B cell (primary cell): Measurements from ENCODE around the gene ZNF492. TPM values are rescaled to one million over a fixed set of nuclear protein-coding genes. Genes with fewer than 3 reads are reported as not detected.

ENCODE experiments used
- ATAC-seq: fragments of 200-7000 bp; cut with Tn5 transposase; one replicate; pipeline ENCODE4 v1.10.0; 2021; ENCODE audit warnings: low read depth, mild to moderate bottlenecking, moderate number of reproducible peaks, moderate library complexity
- CTCF ChIA-PET: fragments of 350-600 bp; sonication (Branson Sonifier 250); formaldehyde crosslinking; loops from one replicate; lab custom pipeline; 2021; ENCODE audit warnings: antibody characterized with exemption, inconsistent platforms; lab: Charles Lee
- POLR2A ChIA-PET: fragments of 350-600 bp; sonication (Branson Sonifier 250); formaldehyde crosslinking; loops from one replicate; lab custom pipeline; 2021; ENCODE audit warnings: antibody characterized with exemption; lab: Charles Lee
- DNase-seq: peaks from one replicate; pipeline ENCODE4 v3.0.0; 2013
- H2AFZ ChIP-seq: 2 replicates; pipeline ENCODE4 v1.6.1; 2012; ENCODE audit warnings: mild to moderate bottlenecking, low read depth, low read length; ENCODE audit not compliant: insufficient read depth, poor library complexity, severe bottlenecking
- H3K27ac ChIP-seq, 2 donors: 1 replicate in 1 of 2; 2 replicates in 1 of 2; pipeline ENCODE4 v1.5.1; 2012 to 2013; ENCODE audit warnings: low read length in 2 of 2, mild to moderate bottlenecking in 2 of 2, moderate library complexity in 1 of 2
- H3K27me3 ChIP-seq, 4 experiments: fragments of 200-600 bp in 1 of 4; sonication (generic) in 1 of 4; replicated peaks in 1 of 4; 1 replicate in 2 of 4; 2 replicates in 2 of 4; pipeline versions ENCODE4 v1.6.1 to v1.7.0; 2013 to 2016; ENCODE audit warnings: low read length in 3 of 4, mild to moderate bottlenecking in 2 of 4, mixed read lengths in 1 of 4, moderate library complexity in 1 of 4; ENCODE audit not compliant: insufficient read depth in 4 of 4, control insufficient read depth in 3 of 4; ENCODE audit errors: control extremely low read depth in 1 of 4
- H3K36me3 ChIP-seq, 2 experiments: replicated peaks in 1 of 2; 1 replicate in 1 of 2; 2 replicates in 1 of 2; pipeline versions ENCODE4 v1.6.1 to v1.7.1; 2013; ENCODE audit warnings: low read length in 1 of 2; ENCODE audit not compliant: insufficient read depth in 2 of 2, control insufficient read depth in 1 of 2; ENCODE audit errors: control extremely low read depth in 1 of 2, extremely low read depth in 1 of 2
- H3K4me1 ChIP-seq, 2 donors: fragments of 200-600 bp in 1 of 2; sonication (generic) in 1 of 2; 1 replicate in 1 of 2; 2 replicates in 1 of 2; pipeline versions ENCODE4 v1.5.1 to v1.6.1; 2013 to 2017; ENCODE audit warnings: low read length in 2 of 2; ENCODE audit not compliant: control insufficient read depth in 2 of 2, insufficient read depth in 2 of 2
- H3K4me2 ChIP-seq: replicated peaks from 2 replicates; pipeline ENCODE3; 2012; ENCODE audit warnings: mild to moderate bottlenecking, low read depth, low read length; ENCODE audit not compliant: poor library complexity, severe bottlenecking
- H3K4me3 ChIP-seq, 5 experiments: fragments of 200-600 bp in 1 of 5; sonication (generic) in 1 of 5; 1 replicate in 3 of 5; 2 replicates in 2 of 5; pipeline versions ENCODE4 v1.5.1 to v1.7.0; 2011 to 2016; ENCODE audit warnings: low read length in 4 of 5, mild to moderate bottlenecking in 4 of 5, low read depth in 2 of 5, control low read depth in 1 of 5, moderate library complexity in 1 of 5; ENCODE audit not compliant: insufficient read depth in 1 of 5; ENCODE audit errors: control extremely low read depth in 1 of 5, extremely low read depth in 1 of 5
- H3K79me2 ChIP-seq: fragments of 200-600 bp; sonication (generic); one replicate; pipeline ENCODE4 v1.6.0; 2016; ENCODE audit warnings: low read length; ENCODE audit not compliant: control insufficient read depth, insufficient read depth
- H3K9ac ChIP-seq: fragments of 200-600 bp; sonication (generic); 2 replicates; pipeline ENCODE4 v1.6.1; 2017; ENCODE audit warnings: mild to moderate bottlenecking, low read length, moderate library complexity
- H3K9me3 ChIP-seq, 3 donors: one replicate each; pipeline versions ENCODE4 v1.6.1 to v1.7.1; 2013; ENCODE audit warnings: low read length in 2 of 3; ENCODE audit not compliant: control insufficient read depth in 2 of 3, insufficient read depth in 1 of 3; ENCODE audit errors: control extremely low read depth in 1 of 3
- H4K20me1 ChIP-seq: 2 replicates; pipeline ENCODE4 v1.6.0; 2012; ENCODE audit warnings: mild to moderate bottlenecking, low read length; ENCODE audit not compliant: insufficient read depth, control insufficient read depth, poor library complexity, severe bottlenecking
- H3K27ac Mint-ChIP-seq: one replicate; pipeline ENCODE4 v1.8.0; 2021; ENCODE audit warnings: mixed read lengths
- H3K27me3 Mint-ChIP-seq: one replicate; pipeline ENCODE4 v1.8.0; 2021; ENCODE audit warnings: mixed read lengths
- H3K4me1 Mint-ChIP-seq: one replicate; pipeline ENCODE4 v1.8.0; 2021; ENCODE audit warnings: mixed read lengths
- H3K4me3 Mint-ChIP-seq: one replicate; pipeline ENCODE4 v1.8.0; 2021; ENCODE audit warnings: mixed read lengths
- H3K9me3 Mint-ChIP-seq: one replicate; pipeline ENCODE4 v1.8.0; 2022; ENCODE audit warnings: mixed read lengths; ENCODE audit not compliant: insufficient read depth
- CTCF ChIP-seq: fragments of 200-600 bp; IDR thresholded peaks from one replicate; pipeline ENCODE4 v1.8.0; 2022; ENCODE audit warnings: antibody characterized with exemption, mild to moderate bottlenecking
- EZH2 ChIP-seq: IDR thresholded peaks from 2 replicates; pipeline ENCODE4 v1.6.1; 2012; ENCODE audit warnings: borderline replicate concordance, low read depth, mild to moderate bottlenecking, moderate library complexity, low read length; ENCODE audit not compliant: insufficient read depth, poor library complexity, severe bottlenecking
- WGBS: methylation state at CpG from one replicate; pipeline ENCODE4 v1.1.5; 2013; ENCODE audit warnings: missing lambda C conversion rate; ENCODE audit not compliant: insufficient coverage; 5-methylcytosine and 5-hydroxymethylcytosine counted together
- intact Hi-C: fragments of 100-400 bp; cut with micrococcal nuclease; formaldehyde crosslinking; loops from one replicate; pipeline ENCODE4 v1.10.0; 2022
- polyA plus RNA-seq: library from polyadenylated mRNA; depleted of rRNA; stranded (reverse); fragments of >200 nt; gene quantifications from 2 replicates; pipeline ENCODE4 v1.2.3, GENCODE V29; 2012
- total RNA-seq, 2 donors: library from RNA; stranded (reverse); fragments of 120-200 nt in 1 of 2; gene quantifications; 1 replicate in 1 of 2; 2 replicates in 1 of 2; pipeline versions ENCODE4 v1.2.3 to v1.2.4, GENCODE V29; 2013 to 2022

ZNF492 gene
- total and polyA plus RNA-seq, 2 donors (not counting 1 experiment from before 2014, with no cell fraction given) = 0.37 to 1.2 TPM

DNA sequence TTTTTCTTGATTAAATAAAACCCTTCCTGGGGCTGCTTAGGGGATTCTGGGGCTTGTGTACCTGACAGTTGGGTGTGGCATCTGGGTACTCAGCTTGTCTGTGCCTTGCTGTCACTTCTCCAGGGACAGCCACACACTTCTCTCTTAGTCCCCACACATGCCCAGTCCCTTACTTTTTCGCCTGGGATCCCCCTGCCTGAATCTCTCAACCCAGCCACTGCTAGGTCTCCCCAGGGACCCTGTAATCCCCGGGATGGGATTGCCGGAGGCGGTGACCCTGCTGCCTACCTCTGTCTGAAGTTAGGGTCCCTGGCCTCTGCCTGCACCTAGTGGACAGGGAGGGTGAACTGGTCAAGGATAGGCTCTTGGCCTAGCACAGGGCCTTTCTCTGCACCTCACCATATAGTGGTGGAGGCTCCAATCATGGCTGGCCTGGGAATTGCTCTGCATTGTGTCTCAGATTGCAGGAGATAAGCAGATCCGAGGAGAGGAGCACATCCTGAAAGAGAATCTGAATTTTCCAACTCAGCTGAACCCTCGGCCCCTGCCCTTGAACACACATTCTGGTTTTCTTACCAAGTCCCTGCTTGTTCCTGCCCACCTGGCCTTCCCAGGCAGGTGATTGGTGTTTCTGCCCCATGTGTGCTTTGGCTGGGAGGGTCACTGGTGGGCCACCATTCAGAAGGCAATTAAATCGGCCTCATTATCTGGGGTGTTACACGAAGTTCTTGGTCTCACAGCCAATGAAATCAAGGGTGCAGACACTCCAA is 8.7 kb upstream of the ZNF492 start:
- no peaks in the 10 kb centered on the region for H3K79me2 ChIP-seq
- peaks cover 0 to 8% (median 0%) of the 10 kb centered on the region in 4 experiments for H3K27me3 ChIP-seq
- TF ChIP-seq EZH2 = no peak
- TF ChIP-seq CTCF = no peak
- no peak overlapping the region for H3K27ac ChIP-seq
- peaks cover 0 to 48% (median 0%) of the 10 kb centered on the region in 3 donors for H3K9me3 ChIP-seq
- no peak overlapping the region for H3K4me3 ChIP-seq
- no peak overlapping the region for H3K4me2 ChIP-seq
- Mint-ChIP-seq H3K9me3 (no peaks in the 10 kb centered on the region), H3K27me3 (no peaks in the 10 kb centered on the region), H3K4me1 (no peaks in the 10 kb centered on the region), H3K4me3 (no peak overlapping the region), H3K27ac (no peak overlapping the region)
- H4K20me1 ChIP-seq = no peaks in the 10 kb centered on the region
- no peaks in the 10 kb centered on the region for H3K4me1 ChIP-seq
- CTCF ChIA-PET = no interaction called here
- H3K9ac ChIP-seq = no peak overlapping the region
- no peak overlapping the region for H2AFZ ChIP-seq
- POLR2A ChIA-PET = no interaction called here
- intact Hi-C loops = no loop called here
- whole genome bisulfite sequencing = 86% methylated on average over 3 of the region's 8 CpGs
- H3K36me3 ChIP-seq = no peaks in the 10 kb centered on the region
- DNase-seq = no peak
- ATAC-seq = no peak

DNA sequence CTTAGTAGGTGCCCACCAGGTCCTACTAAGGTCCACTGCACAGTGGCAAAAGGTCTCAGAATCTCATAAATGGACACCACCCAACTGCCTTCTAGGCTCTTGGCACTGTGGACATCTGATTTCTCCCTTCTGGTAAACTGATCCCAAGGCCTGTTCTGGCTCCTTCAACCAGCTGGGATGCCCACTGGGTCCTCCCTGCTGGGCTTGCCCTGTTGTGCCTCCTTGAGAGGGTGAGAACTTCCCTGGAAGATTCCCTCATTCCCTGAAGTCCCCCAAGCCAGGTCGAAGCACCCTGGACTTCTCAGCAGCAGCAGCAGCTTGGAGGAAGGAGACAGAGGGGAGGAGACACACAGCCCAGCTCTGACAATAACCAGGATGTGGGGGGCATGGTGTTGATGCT is 6.6 kb upstream of the ZNF492 start:
- Histone ChIP-seq H3K9ac (no peak overlapping the region), H4K20me1 (no peaks in the 10 kb centered on the region), H3K27me3 (peaks cover 0 to 8% (median 0%) of the 10 kb centered on the region in 4 experiments), H2AFZ (no peak overlapping the region), H3K4me3 (no peak overlapping the region), H3K79me2 (no peaks in the 10 kb centered on the region), H3K27ac (no peak overlapping the region), H3K9me3 (peaks cover 0 to 50% (median 0%) of the 10 kb centered on the region in 3 donors), H3K4me1 (no peaks in the 10 kb centered on the region), H3K4me2 (no peak overlapping the region), H3K36me3 (no peaks in the 10 kb centered on the region)
- no peak for TF ChIP-seq CTCF
- TF ChIP-seq EZH2 = no peak
- intact Hi-C loops = no loop called here
- no peaks in the 10 kb centered on the region for H3K27me3 Mint-ChIP-seq
- H3K27ac Mint-ChIP-seq = no peak overlapping the region
- ATAC-seq = no peak
- H3K9me3 Mint-ChIP-seq = no peaks in the 10 kb centered on the region
- WGBS = no CpG with 5 or more reads among the region's 1 CpG
- no peak overlapping the region for H3K4me3 Mint-ChIP-seq
- DNase-seq = no peak
- no peaks in the 10 kb centered on the region for H3K4me1 Mint-ChIP-seq
- ChIA-PET POLR2A (no interaction called here), CTCF (no interaction called here)
